Measurements from ENCODE around the gene COL9A2. TPM values are rescaled to one million over a fixed set of nuclear protein-coding genes. Genes with fewer than 3 reads are reported as not detected.
A peak's percentile ranks its signal among the peaks of the same experiment; 100 is the strongest.

Gene COL9A2
- total RNA-seq, 4 donors from 2014 or later = 3.3 to 5.4 (median 3.6) TPM

- Histone ChIP-seq H3K9me3 (no peaks in the 10 kb centered on the region), H3K36me3 (no peaks in the 10 kb centered on the region), H3K27ac (no peak overlapping the region), H3K27me3 (peaks cover 9% of the 10 kb centered on the region), H3K4me1 (peaks cover 21% of the 10 kb centered on the region), H3K4me3 (no peak overlapping the region)
- DNase-seq (ENCODE audit: low spot score in 2 of 2) = peak in 1 of 2 donors; percentile 65
- TF ChIP-seq POLR2AphosphoS5 (IDR thresholded peaks at IDR 0.05) (no peak), CTCF (IDR thresholded peaks at IDR 0.05) (no peak), EP300 (IDR thresholded peaks at IDR 0.05) (no peak), POLR2A (IDR thresholded peaks at IDR 0.05) (no peak)
- WGBS = 94% methylated on average over 3 of the region's 5 CpGs
Measured at GRCh38 chr1:40311692-40312091, 5.4 kb downstream of the COL9A2 start.

GRCh38 chr1:40310983-40311642, 6.0 kb downstream of the COL9A2 start:
- Histone ChIP-seq H3K36me3 (no peaks in the 10 kb centered on the region), H3K27me3 (peaks cover 3% of the 10 kb centered on the region), H3K27ac (no peak overlapping the region), H3K4me3 (no peak overlapping the region), H3K9me3 (no peaks in the 10 kb centered on the region), H3K4me1 (peaks cover 16% of the 10 kb centered on the region)
- TF ChIP-seq CTCF (IDR thresholded peaks at IDR 0.05) = no peak
- no peak for TF ChIP-seq POLR2A (IDR thresholded peaks at IDR 0.05)
- no peak for TF ChIP-seq POLR2AphosphoS5 (IDR thresholded peaks at IDR 0.05)
- TF ChIP-seq EP300 (IDR thresholded peaks at IDR 0.05) = no peak
- DNase-seq (ENCODE audit: low spot score in 2 of 2) = peak in 1 of 2 donors; percentile 71
- 89% methylated on average over 19 of the region's 22 CpGs for WGBS

- Histone ChIP-seq H3K9me3 (no peaks in the 10 kb centered on the region), H3K4me1 (peaks cover 5% of the 10 kb centered on the region), H3K27me3 (no peaks in the 10 kb centered on the region), H3K4me3 (no peak overlapping the region), H3K27ac (no peak overlapping the region), H3K36me3 (no peaks in the 10 kb centered on the region)
- 100% methylated on average over 1 of the region's 2 CpGs for WGBS
- no peak for DNase-seq (ENCODE audit: low spot score in 2 of 2)
- TF ChIP-seq CTCF (IDR thresholded peaks at IDR 0.05) (no peak), POLR2AphosphoS5 (IDR thresholded peaks at IDR 0.05) (no peak), EP300 (IDR thresholded peaks at IDR 0.05) (no peak), POLR2A (IDR thresholded peaks at IDR 0.05) (no peak)
Measured at GRCh38 chr1:40310129-40310461, 7.0 kb downstream of the COL9A2 start.

- Histone ChIP-seq H3K36me3 (no peaks in the 10 kb centered on the region), H3K27me3 (no peaks in the 10 kb centered on the region), H3K4me3 (no peak overlapping the region), H3K4me1 (peaks cover under 1% of the 10 kb centered on the region), H3K27ac (no peak overlapping the region), H3K9me3 (no peaks in the 10 kb centered on the region)
- TF ChIP-seq CTCF (IDR thresholded peaks at IDR 0.05) (no peak), POLR2A (IDR thresholded peaks at IDR 0.05) (no peak), EP300 (IDR thresholded peaks at IDR 0.05) (no peak), POLR2AphosphoS5 (IDR thresholded peaks at IDR 0.05) (no peak)
- DNase-seq (ENCODE audit: low spot score in 2 of 2) = no peak
- WGBS = 76% methylated on average over 8 of the region's 8 CpGs
Measured at GRCh38 chr1:40309374-40310128, 7.5 kb downstream of the COL9A2 start.

GRCh38 chr1:40308036-40308727, 8.9 kb downstream of the COL9A2 start:
- TF ChIP-seq CTCF (IDR thresholded peaks at IDR 0.05) (no peak), POLR2AphosphoS5 (IDR thresholded peaks at IDR 0.05) (no peak), EP300 (IDR thresholded peaks at IDR 0.05) (no peak), POLR2A (IDR thresholded peaks at IDR 0.05) (no peak)
- Histone ChIP-seq H3K4me1 (peaks cover 3% of the 10 kb centered on the region), H3K27me3 (peaks cover 9% of the 10 kb centered on the region), H3K36me3 (no peaks in the 10 kb centered on the region), H3K4me3 (no peak overlapping the region), H3K9me3 (no peaks in the 10 kb centered on the region), H3K27ac (no peak overlapping the region)
- WGBS = 48% methylated on average over 4 of the region's 6 CpGs
- DNase-seq (ENCODE audit: low spot score in 2 of 2) = no peak

Data from suprapubic skin (tissue), 4 donors.